ENCODE results near the gene UCKL1. TPM values are rescaled to one million over a fixed set of nuclear protein-coding genes. Genes with fewer than 3 reads are reported as not detected.

The UCKL1 gene
- total and polyA plus RNA-seq, 2 experiments from 2014 or later, result 18.5 to 52.2 TPM

DNA sequence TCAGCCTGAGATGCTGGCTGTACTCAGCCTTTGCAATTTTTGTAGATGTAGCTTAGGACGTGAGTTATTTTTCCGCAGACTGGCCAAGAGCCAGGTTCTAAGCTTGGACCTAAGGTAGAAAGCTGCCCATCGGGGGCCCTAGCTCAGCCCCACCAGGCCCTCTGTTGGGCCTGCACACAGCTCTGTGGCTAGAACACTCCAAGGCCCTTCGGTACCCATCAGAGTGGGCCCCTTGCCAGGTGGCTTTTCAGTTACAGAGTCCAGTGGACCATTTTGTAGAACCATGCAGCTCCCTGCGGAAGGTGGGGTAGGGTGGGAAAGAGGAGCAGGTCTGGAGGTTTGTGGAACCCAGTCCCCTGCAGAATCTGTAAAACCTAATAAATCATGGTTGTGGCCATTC, 22.6 kb downstream of the UCKL1 start:
- no peaks in the 10 kb centered on the region for H3K27me3 ChIP-seq
- H3K4me3 ChIP-seq, result no peak overlapping the region
- H3K4me1 ChIP-seq (ENCODE audit: insufficient read depth), result no peaks in the 10 kb centered on the region
- H3K9me3 ChIP-seq (ENCODE audit: low read depth), result no peaks in the 10 kb centered on the region
- TF ChIP-seq, protein P1, sequence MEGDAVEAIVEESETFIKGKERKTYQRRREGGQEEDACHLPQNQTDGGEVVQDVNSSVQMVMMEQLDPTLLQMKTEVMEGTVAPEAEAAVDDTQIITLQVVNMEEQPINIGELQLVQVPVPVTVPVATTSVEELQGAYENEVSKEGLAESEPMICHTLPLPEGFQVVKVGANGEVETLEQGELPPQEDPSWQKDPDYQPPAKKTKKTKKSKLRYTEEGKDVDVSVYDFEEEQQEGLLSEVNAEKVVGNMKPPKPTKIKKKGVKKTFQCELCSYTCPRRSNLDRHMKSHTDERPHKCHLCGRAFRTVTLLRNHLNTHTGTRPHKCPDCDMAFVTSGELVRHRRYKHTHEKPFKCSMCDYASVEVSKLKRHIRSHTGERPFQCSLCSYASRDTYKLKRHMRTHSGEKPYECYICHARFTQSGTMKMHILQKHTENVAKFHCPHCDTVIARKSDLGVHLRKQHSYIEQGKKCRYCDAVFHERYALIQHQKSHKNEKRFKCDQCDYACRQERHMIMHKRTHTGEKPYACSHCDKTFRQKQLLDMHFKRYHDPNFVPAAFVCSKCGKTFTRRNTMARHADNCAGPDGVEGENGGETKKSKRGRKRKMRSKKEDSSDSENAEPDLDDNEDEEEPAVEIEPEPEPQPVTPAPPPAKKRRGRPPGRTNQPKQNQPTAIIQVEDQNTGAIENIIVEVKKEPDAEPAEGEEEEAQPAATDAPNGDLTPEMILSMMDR (IDR thresholded peaks at IDR 0.05; ENCODE audit: poor library complexity), result no peak
- TF ChIP-seq EZH2phosphoT487 (IDR thresholded peaks at IDR 0.05; ENCODE audit: low read depth, severe bottlenecking, unreplicated experiment), result no peak
- TF ChIP-seq EZH2 (IDR thresholded peaks at IDR 0.05; ENCODE audit: borderline replicate concordance), result no peak
- H3K36me3 ChIP-seq (replicated peaks; ENCODE audit: insufficient read depth, low read depth), result no peaks in the 10 kb centered on the region
- H4K20me1 ChIP-seq (ENCODE audit: insufficient read depth, poor library complexity, severe bottlenecking), result peaks cover 7% of the 10 kb centered on the region
- no peak overlapping the region for H2AFZ ChIP-seq
- H3K27ac ChIP-seq, result no peak overlapping the region
- H3K9me2 ChIP-seq (replicated peaks; ENCODE audit: insufficient read depth), result no peaks in the 10 kb centered on the region
- H3K79me2 ChIP-seq, result peaks cover 4% of the 10 kb centered on the region
- 96% methylated on average over 5 of the region's 5 CpGs for WGBS (ENCODE audit: low lambda C conversion rate, missing lambda C conversion rate)
- H3K4me2 ChIP-seq, result no peak overlapping the region
- no peak for DNase-seq (ENCODE audit: low spot score)

DNA sequence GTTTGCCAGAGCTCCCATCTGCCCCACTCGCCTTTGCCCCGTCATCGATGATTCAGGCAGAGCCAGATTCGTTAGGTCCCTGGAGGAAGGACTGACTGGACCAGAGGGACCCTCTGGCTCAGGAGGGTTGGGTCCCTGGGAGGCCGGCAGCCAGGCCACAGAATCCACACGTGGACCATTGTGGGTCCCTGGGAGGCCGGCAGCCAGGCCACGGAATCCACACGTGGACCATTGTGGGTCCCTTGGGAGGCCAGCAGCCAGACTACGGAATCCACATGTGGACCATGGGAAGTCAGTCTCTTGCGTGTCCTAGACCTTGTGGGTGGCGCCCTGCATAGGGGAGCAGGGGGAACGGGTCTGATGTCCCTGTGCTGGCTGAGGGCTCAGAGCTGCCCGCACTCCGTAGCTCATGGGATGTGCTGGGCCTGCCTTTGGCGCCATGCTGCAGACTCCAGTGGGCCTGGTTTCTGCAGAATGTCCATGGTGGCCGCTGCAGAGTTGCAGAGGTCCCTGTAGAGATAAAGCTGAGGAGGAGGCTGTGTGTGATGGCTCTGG, 23.5 kb downstream of the UCKL1 start:
- H3K27ac ChIP-seq, result no peak overlapping the region
- 96% methylated on average over 17 of the region's 17 CpGs for WGBS (ENCODE audit: low lambda C conversion rate, missing lambda C conversion rate)
- H2AFZ ChIP-seq, result no peak overlapping the region
- H3K79me2 ChIP-seq, result peaks cover 7% of the 10 kb centered on the region
- DNase-seq (ENCODE audit: low spot score), result no peak
- H3K4me2 ChIP-seq, result no peak overlapping the region
- no peaks in the 10 kb centered on the region for H3K9me3 ChIP-seq (ENCODE audit: low read depth)
- TF ChIP-seq, protein P1 (IDR thresholded peaks at IDR 0.05; ENCODE audit: poor library complexity), result no peak
- no peak for TF ChIP-seq EZH2phosphoT487 (IDR thresholded peaks at IDR 0.05; ENCODE audit: low read depth, severe bottlenecking, unreplicated experiment)
- TF ChIP-seq EZH2 (IDR thresholded peaks at IDR 0.05; ENCODE audit: borderline replicate concordance), result no peak
- H3K4me3 ChIP-seq, result no peak overlapping the region
- no peaks in the 10 kb centered on the region for H3K9me2 ChIP-seq (replicated peaks; ENCODE audit: insufficient read depth)
- H3K4me1 ChIP-seq (ENCODE audit: insufficient read depth), result no peaks in the 10 kb centered on the region
- peaks cover 3% of the 10 kb centered on the region for H3K36me3 ChIP-seq (replicated peaks; ENCODE audit: insufficient read depth, low read depth)
- H4K20me1 ChIP-seq (ENCODE audit: insufficient read depth, poor library complexity, severe bottlenecking), result peaks cover 10% of the 10 kb centered on the region
- H3K27me3 ChIP-seq, result no peaks in the 10 kb centered on the region

DNA sequence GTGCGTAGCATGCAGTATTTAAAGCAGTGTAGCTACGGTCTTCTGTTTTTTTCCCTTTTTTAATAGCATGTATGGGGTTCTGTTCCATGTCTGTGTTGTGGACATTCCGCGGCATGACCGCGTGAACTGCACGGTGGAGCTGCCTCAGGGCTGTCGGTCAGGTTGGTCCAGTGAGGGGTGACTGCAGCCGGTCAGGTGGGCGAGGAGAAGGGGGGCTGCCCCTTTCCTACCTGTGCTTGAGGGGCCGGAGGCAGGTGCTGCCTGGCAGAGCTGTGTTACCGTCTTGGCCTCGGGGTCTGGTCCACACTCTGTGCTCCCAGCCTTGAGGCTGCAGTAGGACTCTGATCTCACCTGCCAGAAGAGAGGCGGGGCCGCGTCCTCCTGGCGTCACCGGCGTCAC, 24.5 kb downstream of the UCKL1 start:
- Histone ChIP-seq H3K4me1 (ENCODE audit: insufficient read depth) (no peaks in the 10 kb centered on the region), H3K27me3 (no peaks in the 10 kb centered on the region), H3K79me2 (peaks cover 11% of the 10 kb centered on the region), H3K9me2 (replicated peaks; ENCODE audit: insufficient read depth) (no peaks in the 10 kb centered on the region), H3K4me2 (no peak overlapping the region), H3K27ac (no peak overlapping the region), H2AFZ (no peak overlapping the region), H3K9me3 (ENCODE audit: low read depth) (no peaks in the 10 kb centered on the region), H3K36me3 (replicated peaks; ENCODE audit: insufficient read depth, low read depth) (peaks cover 3% of the 10 kb centered on the region), H4K20me1 (ENCODE audit: insufficient read depth, poor library complexity, severe bottlenecking) (peaks cover 16% of the 10 kb centered on the region), H3K4me3 (no peak overlapping the region)
- 93% methylated on average over 19 of the region's 19 CpGs for WGBS (ENCODE audit: low lambda C conversion rate, missing lambda C conversion rate)
- no peak for TF ChIP-seq EZH2 (IDR thresholded peaks at IDR 0.05; ENCODE audit: borderline replicate concordance)
- TF ChIP-seq, protein P1 (IDR thresholded peaks at IDR 0.05; ENCODE audit: poor library complexity), result no peak
- TF ChIP-seq EZH2phosphoT487 (IDR thresholded peaks at IDR 0.05; ENCODE audit: low read depth, severe bottlenecking, unreplicated experiment), result no peak
- no peak for DNase-seq (ENCODE audit: low spot score)

Data from hepatocyte (in vitro differentiated cells).